HT1080 (cell line): Measurements from ENCODE around the gene TBXA2R. TPM values are rescaled to one million over a fixed set of nuclear protein-coding genes. Genes with fewer than 3 reads are reported as not detected.
A peak's percentile ranks its signal among the peaks of the same experiment; 100 is the strongest.
"Not testable (repeated sequence)": the region's sequence is repeated elsewhere in the genome, so short reads cannot be mapped to it uniquely, and the experiment has no call there.

Source experiments
- DNase-seq: peaks from one replicate; pipeline ENCODE4 v3.0.0-alpha.2; 2015; ENCODE audit warnings: low read depth
- total RNA-seq: library from RNA; depleted of rRNA; stranded (reverse); fragments of >200 nt; shearing (Covaris generic); gene quantifications from 2 replicates; pipeline ENCODE4 v1.2.3, GENCODE V29; 2014

TBXA2R gene
- total RNA-seq, 1 experiment from 2014 or later = 0.96 TPM

GRCh38 chr19:3584036-3584802 is 22.5 kb downstream of the TBXA2R start:
- not testable (repeated sequence) for DNase-seq

- not testable (repeated sequence) for DNase-seq
These were observed 24.9 kb downstream of the TBXA2R start for GRCh38 chr19:3581792-3582191.

GRCh38 chr19:3580156-3580934 is 26.3 kb downstream of the TBXA2R start:
- peak; percentile 83 for DNase-seq

- no peak for DNase-seq
These were observed 28.3 kb downstream of the TBXA2R start for GRCh38 chr19:3578390-3578789.

DNA sequence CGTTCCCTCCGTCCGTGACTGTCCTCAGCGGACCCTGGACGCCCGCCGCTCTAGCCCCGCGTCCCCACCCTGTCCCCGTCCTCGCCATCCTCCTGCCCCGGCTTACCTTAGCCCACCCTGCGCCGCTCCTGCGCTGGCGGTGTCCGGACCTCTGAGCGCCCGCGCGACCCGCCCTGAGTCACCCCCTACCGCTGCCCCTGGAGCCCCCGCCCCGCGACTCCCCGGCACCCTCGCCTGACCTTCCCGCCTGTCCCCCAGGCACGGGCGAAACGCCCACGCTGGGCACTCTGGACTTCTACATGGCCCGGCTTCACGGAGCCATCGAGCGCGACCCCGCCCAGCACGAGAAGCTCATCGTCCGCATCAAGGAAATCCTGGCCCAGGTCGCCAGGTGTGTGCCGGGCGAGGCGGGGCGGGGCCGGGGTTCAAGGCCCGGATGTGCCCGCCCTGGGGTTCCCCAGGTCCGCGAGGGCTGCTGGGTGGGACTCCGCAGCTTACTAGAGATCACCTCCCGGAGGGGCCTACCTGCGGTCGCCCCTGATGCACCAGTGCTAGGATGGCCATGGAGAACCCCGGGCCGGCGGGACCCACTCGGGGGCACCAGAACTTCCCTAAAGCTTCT is 28.8 kb downstream of the TBXA2R start:
- no peak for DNase-seq

- no peak for DNase-seq
These were observed 29.8 kb downstream of the TBXA2R start for GRCh38 chr19:3576696-3577443.

DNA sequence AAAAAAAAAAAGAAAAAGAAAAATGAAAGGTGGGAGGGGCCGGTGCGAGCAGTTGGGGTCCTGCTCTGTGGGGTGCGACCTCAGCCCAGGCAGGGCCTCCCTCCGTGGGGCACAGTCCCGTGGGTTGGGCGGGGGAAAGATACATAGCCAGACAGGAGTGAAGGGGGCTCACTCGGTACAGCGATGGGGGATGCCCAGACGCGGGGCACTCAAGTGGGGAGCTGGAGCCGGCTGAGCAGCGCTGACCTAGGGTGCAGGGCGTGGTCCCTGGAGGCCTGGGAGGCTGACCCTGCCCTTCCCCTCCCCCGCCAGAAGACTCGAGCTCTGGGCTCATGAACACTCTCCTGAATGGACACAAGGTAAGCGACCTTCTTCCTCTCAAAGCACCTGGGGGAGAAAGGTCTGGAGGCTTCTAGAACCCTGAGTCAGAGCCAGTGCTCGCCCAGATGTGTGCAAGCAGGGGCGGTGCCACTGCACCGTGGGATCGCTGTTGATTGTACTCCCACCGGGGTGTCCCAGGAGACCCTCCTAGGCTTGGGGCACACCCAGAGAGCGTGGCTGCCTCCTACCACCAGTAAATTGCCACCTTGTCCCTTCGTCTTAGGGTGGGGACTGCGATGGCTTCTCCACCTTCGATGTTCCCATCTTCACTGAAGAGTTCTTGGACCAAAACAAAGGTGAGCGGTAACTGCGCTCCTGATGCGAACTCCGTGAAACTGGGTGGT is 30.6 kb downstream of the TBXA2R start:
- no peak for DNase-seq

GRCh38 chr19:3575260-3575741 is 31.4 kb downstream of the TBXA2R start:
- DNase-seq = peak; percentile 65

- DNase-seq = peak; percentile 91
These were observed 32.6 kb downstream of the TBXA2R start for GRCh38 chr19:3573858-3574637.

DNA sequence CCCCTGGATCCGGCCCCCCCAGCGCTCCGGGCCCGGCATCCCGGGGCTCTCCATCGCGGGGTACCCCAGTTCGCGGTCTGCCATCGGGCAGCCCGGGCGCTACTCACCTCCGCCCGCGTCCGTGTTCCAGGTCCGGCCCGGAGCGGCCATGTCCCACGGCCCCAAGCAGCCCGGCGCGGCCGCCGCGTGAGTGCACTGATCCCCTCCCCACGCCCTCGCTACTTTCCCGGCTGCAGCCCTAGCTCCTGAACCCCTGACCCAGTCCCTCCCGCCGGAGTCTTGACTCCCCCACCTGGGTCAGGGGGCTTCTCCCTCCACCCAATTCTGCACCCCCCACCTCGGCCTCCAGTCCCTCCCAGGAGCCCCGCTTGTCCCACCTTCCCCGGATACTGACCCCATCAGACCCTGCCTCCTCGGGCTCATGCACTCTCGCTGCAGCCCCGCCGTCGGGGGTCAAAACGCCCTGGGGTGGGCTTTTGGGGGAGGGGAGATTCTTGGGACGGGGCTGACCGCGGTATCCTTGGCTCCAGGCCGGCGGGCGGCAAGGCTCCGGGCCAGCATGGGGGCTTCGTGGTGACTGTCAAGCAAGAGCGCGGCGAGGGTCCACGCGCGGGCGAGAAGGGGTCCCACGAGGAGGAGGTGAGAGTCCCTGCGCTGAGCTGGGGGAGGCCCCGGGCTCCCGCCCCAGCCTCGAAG is 33.4 kb downstream of the TBXA2R start:
- no peak for DNase-seq

DNA sequence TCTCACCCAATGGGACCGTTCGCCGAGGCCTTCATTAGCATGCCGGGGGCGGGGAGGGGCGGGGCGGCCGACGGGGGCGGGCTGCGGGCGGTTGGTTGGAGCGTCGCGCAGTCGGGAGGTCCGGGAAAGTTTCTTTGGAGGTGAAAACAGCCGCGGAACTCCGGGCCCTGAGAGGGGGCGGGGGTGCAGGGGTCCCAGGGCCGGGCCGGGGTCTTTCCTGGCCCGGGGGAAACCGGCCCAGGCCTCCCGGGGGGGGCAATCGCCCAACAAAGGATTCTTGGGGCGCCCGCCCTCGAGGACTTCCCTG is 33.9 kb downstream of the TBXA2R start, which contains the start of gene HMG20B:
HMG20B (plus strand) TSS at position 90 of the 307 bp plus-strand sequence. CDS start 366 bp downstream, outside the sequence.
- DNase-seq = no peak

DNA sequence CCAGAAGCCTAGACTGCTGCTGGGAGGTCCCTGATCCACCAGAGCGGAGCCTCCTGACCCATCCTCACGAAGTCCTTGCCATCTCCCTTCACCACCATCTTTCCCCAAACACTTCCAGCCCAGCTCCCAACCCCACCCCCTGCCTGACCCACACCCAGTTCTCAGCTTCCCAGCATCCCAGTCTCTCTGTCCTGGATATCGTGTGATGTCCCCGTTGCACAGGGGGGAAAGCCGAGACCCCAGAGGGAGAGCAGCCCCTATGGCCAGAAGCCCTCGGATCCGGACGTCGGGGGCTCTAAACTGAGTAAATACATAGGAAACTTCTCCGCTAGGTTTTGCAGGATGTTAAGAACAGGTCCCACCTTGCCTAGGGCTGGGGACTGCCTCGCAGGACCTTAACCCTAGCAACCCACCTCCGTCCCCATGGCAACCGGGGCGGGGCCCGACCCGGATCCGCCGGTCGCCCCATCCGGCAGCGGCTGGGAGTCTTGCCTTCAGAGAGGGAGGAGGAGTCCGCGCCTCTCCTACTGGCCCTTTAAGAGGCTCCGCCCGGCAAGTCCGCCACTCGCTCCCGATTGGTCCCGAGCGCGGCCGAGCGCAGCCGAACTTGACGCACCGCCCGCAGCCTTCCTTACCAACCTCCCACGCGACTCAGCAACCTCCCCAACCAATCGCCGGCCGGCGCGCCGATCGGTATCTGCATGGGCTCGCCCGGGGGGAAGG is 34.4 kb downstream of the TBXA2R start:
- peak; percentile 100 for DNase-seq

GRCh38 chr19:3570606-3571011 is 36.1 kb downstream of the TBXA2R start:
- no peak for DNase-seq

DNA sequence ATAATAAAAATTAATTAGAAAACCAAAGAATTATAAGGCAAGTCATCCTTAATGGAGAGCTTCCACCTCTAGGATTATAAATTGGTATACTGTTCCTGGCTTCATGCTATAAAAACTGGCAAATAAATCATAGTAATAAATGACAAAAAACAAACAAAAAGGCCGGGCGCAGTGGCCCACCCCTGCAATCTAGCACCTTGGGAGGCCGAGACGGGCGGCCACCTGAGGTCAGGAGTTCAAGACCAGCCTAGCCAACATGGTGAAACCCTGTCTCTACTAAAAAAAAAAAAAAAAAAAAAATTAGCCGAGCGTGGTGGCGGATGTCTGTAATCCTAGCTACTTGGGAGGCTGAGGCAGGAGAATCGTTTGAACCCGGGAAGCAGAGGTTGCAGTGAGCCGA is 36.6 kb downstream of the TBXA2R start:
- not testable (repeated sequence) for DNase-seq

DNA sequence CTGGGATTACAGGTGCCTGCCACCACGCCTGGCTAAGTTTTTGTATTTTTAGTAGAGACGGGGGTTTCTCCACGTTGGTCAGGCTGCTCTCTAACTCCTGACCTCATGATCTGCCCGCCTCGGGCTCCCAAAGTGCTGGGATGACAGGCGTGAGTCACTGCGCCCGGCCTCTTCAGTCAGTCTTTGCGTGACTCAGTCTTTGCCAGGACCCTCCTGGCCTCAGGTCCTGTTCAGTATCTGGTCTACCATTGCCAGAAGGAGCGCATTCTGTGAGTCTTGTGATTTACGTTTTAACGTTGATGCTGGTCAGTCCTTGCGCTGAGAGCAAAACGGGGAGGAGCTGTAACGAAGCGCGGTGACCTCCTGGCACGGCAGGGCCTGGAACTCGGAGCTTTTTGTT is 41.5 kb downstream of the TBXA2R start:
- peak; percentile 92 for DNase-seq

GRCh38 chr19:3563709-3564524 is 42.8 kb downstream of the TBXA2R start:
- DNase-seq = no peak

- DNase-seq = peak; percentile 90
These were observed 49.0 kb downstream of the TBXA2R start, which contains the start of gene MFSD12 for GRCh38 chr19:3557461-3558248. Gene MFSD12, minus strand, starts transcription at chr19:3557586. Its CDS starts 183 bp downstream, at chr19:3557403.
